Psoas muscle (tissue), 8 donors: ENCODE results near the gene TYK2. TPM values are rescaled to one million over a fixed set of nuclear protein-coding genes. Genes with fewer than 3 reads are reported as not detected.
"Not testable (repeated sequence)": the region's sequence is repeated elsewhere in the genome, so short reads cannot be mapped to it uniquely, and the experiment has no call there.

Experiments
- ATAC-seq, 4 donors: fragments of 200-7000 bp; cut with Tn5 transposase; one replicate each; pipeline ENCODE4 v1.9.1; 2020; ENCODE audit warnings: moderate library complexity in 3 of 4, mild to moderate bottlenecking in 2 of 4
- DNase-seq, 2 donors: peaks; one replicate each; pipeline ENCODE4 v3.0.0-alpha.2; 2020
- H3K27ac ChIP-seq: fragments of 200-600 bp; one replicate; pipeline ENCODE4 v1.8.0; 2022
- H3K27me3 ChIP-seq, 3 donors: fragments of 200-600 bp in 1 of 3; one replicate each; pipeline versions ENCODE4 v1.6.1 to v1.8.0; 2013 to 2022; ENCODE audit warnings: low read length in 2 of 3, mild to moderate bottlenecking in 2 of 3, moderate library complexity in 1 of 3; ENCODE audit not compliant: insufficient read depth in 3 of 3
- H3K36me3 ChIP-seq, 2 donors: fragments of 200-600 bp in 1 of 2; one replicate each; pipeline versions ENCODE4 v1.6.1 to v1.8.0; 2013 to 2022; ENCODE audit warnings: low read depth in 1 of 2, mild to moderate bottlenecking in 1 of 2, moderate library complexity in 1 of 2; ENCODE audit not compliant: insufficient read depth in 1 of 2
- H3K4me1 ChIP-seq: fragments of 200-600 bp; one replicate; pipeline ENCODE4 v1.8.0; 2022
- H3K4me3 ChIP-seq: fragments of 200-600 bp; one replicate; pipeline ENCODE4 v1.8.0; 2022; ENCODE audit warnings: mild to moderate bottlenecking
- H3K9me3 ChIP-seq: fragments of 200-600 bp; one replicate; pipeline ENCODE4 v1.8.0; 2022
- WGBS, 3 donors: extraction: QIAGEN DNeasy Blood & Tissue Kit; methylation state at CpG; one replicate each; pipeline versions ENCODE4 v1.1.6 to v1.1.7; 2013; 5-methylcytosine and 5-hydroxymethylcytosine counted together
- intact Hi-C, 2 donors: fragments of 100-400 bp; cut with DNase I; formaldehyde crosslinking; loops; one replicate each; pipeline versions ENCODE4 v1.11.0 to v1.14.2; 2022
- polyA plus RNA-seq, 3 donors: library from polyadenylated mRNA; stranded (reverse); fragments of 200-250 nt; gene quantifications; one replicate each; pipeline ENCODE4 v1.2.3, GENCODE V29; 2013
- total RNA-seq, 4 donors: library from RNA; stranded (reverse); fragmentation: NEBNext Ultra II Directional in 2 of 4; extraction: Animal tissue kit (Norgen Biotek cat#: 25700) in 2 of 4; gene quantifications; one replicate each; pipeline versions ENCODE4 v1.2.1 to v1.2.4, GENCODE V29; 2021 to 2023
- TF ChIP-seq, protein P1 (sequence below): fragments of 200-600 bp; IDR thresholded peaks from one replicate; pipeline ENCODE4 v1.8.0; 2022; ENCODE audit warnings: antibody characterized with exemption
- donor health status: healthy with polysubstance abuse.
- donor health status: DM: no; HTN: no; CAD: no; lungs with moderate emphysema.
- donor health status: Bipolar disorder and iron deficiency.
- donor health status: healthy.
- donor health status: DM: yes; HTN: yes; CAD: no.
- donor health status: DM: no; HTN: no; CAD: no.
- donor health status: DM: no; HTN: no; CAD: no.
- donor health status: DM: yes; HTN: yes; CAD: no.

TYK2 gene
- total and polyA plus RNA-seq, 7 donors: 37.1 to 58.8 (median 41.7) TPM

DNA sequence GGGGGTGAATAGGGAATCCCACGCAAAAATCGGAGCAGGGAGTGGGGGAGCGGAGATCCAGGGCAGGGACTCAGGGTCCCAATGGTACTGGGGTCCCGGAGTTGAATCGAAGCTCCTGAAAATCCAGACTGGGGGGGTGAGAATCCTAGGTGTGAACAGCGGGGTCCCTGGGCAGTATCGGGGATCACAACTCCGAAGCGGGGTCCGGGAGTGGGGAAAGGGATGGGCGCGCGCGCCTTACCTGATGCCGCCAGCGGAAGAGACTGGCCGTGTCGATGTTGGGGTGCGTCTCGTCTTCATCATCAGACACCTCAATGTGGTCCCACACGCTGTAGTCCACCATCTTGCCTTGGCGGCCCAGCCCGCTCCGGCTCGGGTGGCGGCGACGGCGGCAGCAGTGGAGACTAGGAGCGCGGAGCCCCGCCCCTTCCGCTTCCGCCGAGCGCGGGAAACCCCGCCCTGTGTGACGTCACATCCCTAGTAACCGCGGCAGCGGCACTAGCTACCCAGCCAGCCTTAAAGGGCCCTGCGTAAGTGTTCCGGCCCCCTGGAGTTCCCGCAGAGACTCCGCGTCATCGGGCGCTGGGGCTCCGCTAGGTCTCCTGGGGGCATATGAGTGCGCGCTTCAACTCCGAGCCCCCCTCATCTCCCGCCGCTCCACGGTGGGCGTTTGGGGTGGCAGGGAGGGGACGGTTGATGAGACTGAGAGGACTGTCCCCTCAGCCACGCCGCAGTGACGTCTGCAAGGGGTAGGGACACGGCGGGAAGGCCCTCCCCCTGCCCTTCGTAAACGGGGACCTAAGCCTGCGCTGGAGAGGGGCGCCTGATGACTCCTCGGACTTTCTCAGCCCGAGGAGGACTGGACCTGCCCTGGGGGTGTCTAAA lies 23.0 kb upstream of the TYK2 start, which contains the start of gene CDC37:
CDC37 (minus strand) TSS at position 406 of the 885 bp plus-strand sequence; CDS start at position 343, 63 bp downstream.
- ATAC-seq: peak; percentile 90 to 95 (median 93)

DNA sequence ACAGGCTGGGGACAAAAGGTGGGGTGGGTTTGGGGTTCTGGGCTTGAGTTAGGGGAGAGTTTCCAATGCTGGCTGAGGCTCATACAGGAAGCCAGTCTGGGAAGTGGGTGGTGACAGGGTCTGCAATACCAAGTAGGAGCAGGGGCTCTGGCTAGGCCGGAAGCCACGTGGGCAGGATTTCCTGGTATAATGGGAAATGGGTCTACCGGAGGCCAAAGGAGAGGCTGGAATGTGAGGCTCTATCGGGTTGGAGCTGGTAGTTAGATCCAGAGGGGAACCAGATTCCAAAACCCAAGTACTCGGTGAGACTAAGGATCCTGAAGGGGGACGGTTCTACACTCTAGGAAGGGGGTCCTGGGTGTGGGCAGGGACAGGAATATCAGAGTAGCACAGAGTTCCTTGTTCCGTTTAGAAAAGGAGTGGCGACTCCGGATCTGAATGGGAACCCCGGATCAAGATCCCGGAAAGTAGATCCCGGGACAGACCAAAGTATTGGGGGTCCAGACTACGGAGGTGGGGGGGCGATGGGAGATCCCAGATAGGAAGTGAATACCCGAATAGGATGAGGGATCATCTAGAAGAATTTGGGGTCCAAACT lies 22.2 kb upstream of the TYK2 start:
- TF ChIP-seq, protein P1, sequence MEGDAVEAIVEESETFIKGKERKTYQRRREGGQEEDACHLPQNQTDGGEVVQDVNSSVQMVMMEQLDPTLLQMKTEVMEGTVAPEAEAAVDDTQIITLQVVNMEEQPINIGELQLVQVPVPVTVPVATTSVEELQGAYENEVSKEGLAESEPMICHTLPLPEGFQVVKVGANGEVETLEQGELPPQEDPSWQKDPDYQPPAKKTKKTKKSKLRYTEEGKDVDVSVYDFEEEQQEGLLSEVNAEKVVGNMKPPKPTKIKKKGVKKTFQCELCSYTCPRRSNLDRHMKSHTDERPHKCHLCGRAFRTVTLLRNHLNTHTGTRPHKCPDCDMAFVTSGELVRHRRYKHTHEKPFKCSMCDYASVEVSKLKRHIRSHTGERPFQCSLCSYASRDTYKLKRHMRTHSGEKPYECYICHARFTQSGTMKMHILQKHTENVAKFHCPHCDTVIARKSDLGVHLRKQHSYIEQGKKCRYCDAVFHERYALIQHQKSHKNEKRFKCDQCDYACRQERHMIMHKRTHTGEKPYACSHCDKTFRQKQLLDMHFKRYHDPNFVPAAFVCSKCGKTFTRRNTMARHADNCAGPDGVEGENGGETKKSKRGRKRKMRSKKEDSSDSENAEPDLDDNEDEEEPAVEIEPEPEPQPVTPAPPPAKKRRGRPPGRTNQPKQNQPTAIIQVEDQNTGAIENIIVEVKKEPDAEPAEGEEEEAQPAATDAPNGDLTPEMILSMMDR: no peak
- Histone ChIP-seq H3K9me3 (no peaks in the 10 kb centered on the region), H3K27ac (peak overlapping the region; percentile 88), H3K4me1 (peaks cover 47% of the 10 kb centered on the region), H3K36me3 (peaks cover 0 to 8% of the 10 kb centered on the region in 2 donors), H3K4me3 (peak overlapping the region; percentile 84), H3K27me3 (peaks cover 0 to 22% (median 2%) of the 10 kb centered on the region in 3 donors)
- peak; percentile 46 to 64 for DNase-seq
- intact Hi-C loops: loop anchor here (5.0 to 10.0 kb wide), 4 partner anchors 75 to 252 kb away; partner anchors contain the start of genes CDKN2D (in 1 of the 2), ILF3 (in 1 of the 2) and KRI1 (in 1 of the 2)
- ATAC-seq: no peak
- WGBS, 3 donors: 0 to 1% (median 1%) methylated on average over 15 of the region's 15 CpGs

More for the DNA sequence above, 23.0 kb upstream of the TYK2 start, which contains the start of gene CDC37:
- H3K4me3 ChIP-seq: peak within 1 kb of the TSS; percentile 84
- 0% methylated on average over 61 to 69 of the region's 69 CpGs for WGBS, 3 donors
- H3K9me3 ChIP-seq: no peaks in the 10 kb centered on the region
- H3K4me1 ChIP-seq: peaks cover 47% of the 10 kb centered on the region
- peaks cover 0 to 22% (median 2%) of the 10 kb centered on the region in 3 donors for H3K27me3 ChIP-seq
- TF ChIP-seq, protein P1: no peak
- peaks cover 0 to 7% of the 10 kb centered on the region in 2 donors for H3K36me3 ChIP-seq
- DNase-seq: peak; percentile 96 to 98
- intact Hi-C loops: loop anchor here (1.0 to 10.0 kb wide), 6 partner anchors 21 to 251 kb away; partner anchors contain the start of genes CDKN2D (in 1 of the 2), ILF3 (in 1 of the 2) and KRI1 (in 1 of the 2)
- H3K27ac ChIP-seq: peak within 1 kb of the TSS; percentile 88

DNA sequence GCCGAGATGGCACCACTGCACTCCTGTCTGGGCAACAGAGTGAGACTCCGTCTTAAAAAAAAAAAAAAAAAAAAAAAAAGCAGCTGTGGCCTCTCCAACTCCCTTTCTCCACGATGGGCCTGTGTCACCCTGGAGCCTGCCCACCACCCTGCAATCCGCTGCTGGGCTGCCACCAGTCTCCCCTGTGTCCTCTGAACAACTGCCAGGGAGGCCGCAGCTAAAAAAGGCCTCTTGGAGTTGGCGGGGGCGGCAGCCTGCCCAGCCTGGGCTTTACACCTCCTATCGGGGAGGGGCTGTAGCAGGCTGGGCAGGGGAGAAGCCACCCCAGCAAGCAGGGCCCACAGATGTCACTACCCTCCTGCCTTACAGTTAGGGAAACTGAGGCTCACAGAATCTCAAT lies 19.5 kb upstream of the TYK2 start:
- ATAC-seq (peak; percentile 34 to 66 (median 59)), DNase-seq (peak; percentile 71 to 88)
- peaks cover 44% of the 10 kb centered on the region for H3K4me1 ChIP-seq
- WGBS, 3 donors: 34 to 43% (median 37%) methylated on average over 7 to 8 of the region's 8 CpGs
- no peaks in the 10 kb centered on the region for H3K9me3 ChIP-seq
- H3K27ac ChIP-seq: peak overlapping the region; percentile 88
- TF ChIP-seq, protein P1: no peak
- peaks cover 0 to 4% (median 0%) of the 10 kb centered on the region in 3 donors for H3K27me3 ChIP-seq
- intact Hi-C loops: loop anchor here (5.0 to 10.0 kb wide), 5 partner anchors 77 to 285 kb away; partner anchors contain the start of genes CDKN2D (in 1 of the 2), EIF3G (in 1 of the 2), ILF3 (in 1 of the 2) and KRI1 (in 1 of the 2)
- peaks cover 0 to 18% of the 10 kb centered on the region in 2 donors for H3K36me3 ChIP-seq
- peak overlapping the region; percentile 84 for H3K4me3 ChIP-seq

DNA sequence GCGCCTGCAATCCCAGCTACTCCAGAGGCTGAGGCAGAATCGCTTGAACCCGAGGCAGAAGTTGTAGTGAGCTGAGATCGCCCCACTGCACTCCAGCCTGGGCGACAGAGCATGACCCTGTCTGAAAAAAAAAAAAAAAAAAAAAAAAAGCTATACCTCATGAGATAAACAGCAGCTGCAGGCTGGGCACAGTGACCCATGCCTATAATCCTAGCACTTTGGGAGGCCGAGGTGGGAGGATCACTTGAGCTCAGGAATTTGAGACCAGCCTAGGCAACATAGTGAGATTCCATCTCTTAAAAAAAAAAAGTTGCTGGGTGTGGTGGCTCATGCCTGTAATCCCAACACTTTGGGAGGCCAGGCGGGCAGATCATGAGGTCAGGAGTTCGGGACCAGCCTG lies 19.0 kb upstream of the TYK2 start:
- not testable (repeated sequence) for ATAC-seq, H3K27me3 ChIP-seq, H3K9me3 ChIP-seq, DNase-seq
- Histone ChIP-seq H3K4me1 (peaks cover 39% of the 10 kb centered on the region), H3K4me3 (peak overlapping the region; percentile 84), H3K27ac (peak overlapping the region; percentile 88), H3K36me3 (peaks cover 0 to 24% of the 10 kb centered on the region in 2 donors)
- intact Hi-C loops: loop anchor here in 1 of 2 donors (10.0 kb wide), 1 partner anchor 285 kb away; the partner anchor contains the start of genes EIF3G and P2RY11
- WGBS, 3 donors: 76 to 81% (median 76%) methylated on average over 8 of the region's 8 CpGs
